ENCODE measurements around the gene TOLLIP. TPM values are rescaled to one million over a fixed set of nuclear protein-coding genes. Genes with fewer than 3 reads are reported as not detected.

The TOLLIP gene
- total RNA-seq, 4 donors from 2014 or later = 43.7 to 77.3 (median 70.6) TPM

DNA sequence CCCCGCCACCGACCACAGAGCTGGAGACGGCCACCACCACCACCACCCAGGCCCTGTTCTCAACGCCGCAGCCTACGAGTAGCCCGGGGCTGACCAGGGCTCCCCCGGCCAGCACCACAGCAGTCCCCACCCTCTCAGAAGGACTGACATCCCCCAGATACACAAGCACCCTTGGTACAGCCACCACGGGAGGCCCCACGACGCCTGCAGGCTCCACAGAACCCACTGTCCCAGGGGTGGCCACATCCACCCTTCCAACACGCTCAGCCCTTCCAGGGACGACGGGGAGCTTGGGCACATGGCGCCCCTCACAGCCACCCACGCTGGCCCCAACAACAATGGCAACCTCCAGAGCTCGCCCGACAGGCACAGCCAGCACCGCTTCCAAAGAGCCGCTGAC, 67.7 kb downstream of the TOLLIP start:
- no peaks in the 10 kb centered on the region for H3K9me3 ChIP-seq
- H3K36me3 ChIP-seq = no peaks in the 10 kb centered on the region
- no peaks in the 10 kb centered on the region for H3K4me1 ChIP-seq
- no peak for DNase-seq
- H3K27me3 ChIP-seq = no peaks in the 10 kb centered on the region
- TF ChIP-seq POLR2A (IDR thresholded peaks at IDR 0.05) = no peak
- no peak overlapping the region for H3K27ac ChIP-seq
- H3K4me3 ChIP-seq = no peak overlapping the region

DNA sequence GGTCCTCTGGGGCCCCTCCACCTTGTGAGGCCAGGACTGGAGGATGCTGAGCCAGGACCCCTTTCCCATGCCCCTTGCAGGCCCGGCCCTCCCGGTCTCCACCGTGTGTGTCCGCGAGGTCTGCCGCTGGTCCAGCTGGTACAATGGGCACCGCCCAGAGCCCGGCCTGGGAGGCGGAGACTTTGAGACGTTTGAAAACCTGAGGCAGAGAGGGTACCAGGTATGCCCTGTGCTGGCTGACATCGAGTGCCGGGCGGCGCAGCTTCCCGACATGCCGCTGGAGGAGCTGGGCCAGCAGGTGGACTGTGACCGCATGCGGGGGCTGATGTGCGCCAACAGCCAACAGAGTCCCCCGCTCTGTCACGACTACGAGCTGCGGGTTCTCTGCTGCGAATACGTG, 68.7 kb downstream of the TOLLIP start:
- H3K9me3 ChIP-seq = no peaks in the 10 kb centered on the region
- TF ChIP-seq, protein P1, sequence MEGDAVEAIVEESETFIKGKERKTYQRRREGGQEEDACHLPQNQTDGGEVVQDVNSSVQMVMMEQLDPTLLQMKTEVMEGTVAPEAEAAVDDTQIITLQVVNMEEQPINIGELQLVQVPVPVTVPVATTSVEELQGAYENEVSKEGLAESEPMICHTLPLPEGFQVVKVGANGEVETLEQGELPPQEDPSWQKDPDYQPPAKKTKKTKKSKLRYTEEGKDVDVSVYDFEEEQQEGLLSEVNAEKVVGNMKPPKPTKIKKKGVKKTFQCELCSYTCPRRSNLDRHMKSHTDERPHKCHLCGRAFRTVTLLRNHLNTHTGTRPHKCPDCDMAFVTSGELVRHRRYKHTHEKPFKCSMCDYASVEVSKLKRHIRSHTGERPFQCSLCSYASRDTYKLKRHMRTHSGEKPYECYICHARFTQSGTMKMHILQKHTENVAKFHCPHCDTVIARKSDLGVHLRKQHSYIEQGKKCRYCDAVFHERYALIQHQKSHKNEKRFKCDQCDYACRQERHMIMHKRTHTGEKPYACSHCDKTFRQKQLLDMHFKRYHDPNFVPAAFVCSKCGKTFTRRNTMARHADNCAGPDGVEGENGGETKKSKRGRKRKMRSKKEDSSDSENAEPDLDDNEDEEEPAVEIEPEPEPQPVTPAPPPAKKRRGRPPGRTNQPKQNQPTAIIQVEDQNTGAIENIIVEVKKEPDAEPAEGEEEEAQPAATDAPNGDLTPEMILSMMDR (IDR thresholded peaks at IDR 0.05) = no peak
- no peak for TF ChIP-seq POLR2A (IDR thresholded peaks at IDR 0.05)
- H3K36me3 ChIP-seq = no peaks in the 10 kb centered on the region
- DNase-seq = no peak
- no peak overlapping the region for H3K27ac ChIP-seq
- no peak overlapping the region for H3K4me3 ChIP-seq
- no peaks in the 10 kb centered on the region for H3K4me1 ChIP-seq
- no peaks in the 10 kb centered on the region for H3K27me3 ChIP-seq

DNA sequence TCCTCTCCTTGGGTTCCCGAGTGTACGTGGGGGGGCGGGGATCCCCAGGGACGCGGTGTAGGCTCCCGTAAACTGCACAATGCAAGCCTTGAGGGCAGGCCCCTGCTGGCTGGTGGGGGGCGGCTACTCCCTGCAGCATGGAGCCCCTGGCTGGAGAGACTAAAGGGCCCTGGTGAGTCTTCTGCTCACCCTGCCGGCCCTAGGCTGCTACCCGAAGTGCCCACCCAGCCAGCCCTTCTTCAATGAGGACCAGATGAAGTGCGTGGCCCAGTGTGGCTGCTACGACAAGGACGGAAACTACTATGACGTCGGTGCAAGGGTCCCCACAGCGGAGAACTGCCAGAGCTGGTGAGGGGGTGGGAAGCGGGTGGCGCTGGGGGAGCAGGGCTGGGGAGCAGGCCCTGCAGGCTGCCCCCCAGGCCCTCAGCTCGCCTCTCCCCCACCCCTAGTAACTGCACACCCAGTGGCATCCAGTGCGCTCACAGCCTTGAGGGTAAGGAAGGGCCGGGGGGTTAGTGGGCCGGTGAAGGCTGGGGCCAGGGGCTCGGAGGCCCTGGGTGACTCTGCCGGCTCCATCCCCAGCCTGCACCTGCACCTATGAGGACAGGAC, 69.7 kb downstream of the TOLLIP start:
- Histone ChIP-seq H3K27me3 (no peaks in the 10 kb centered on the region), H3K27ac (no peak overlapping the region), H3K9me3 (no peaks in the 10 kb centered on the region), H3K4me3 (no peak overlapping the region), H3K4me1 (no peaks in the 10 kb centered on the region), H3K36me3 (no peaks in the 10 kb centered on the region)
- TF ChIP-seq POLR2A (IDR thresholded peaks at IDR 0.05) = no peak
- TF ChIP-seq, protein P1 (IDR thresholded peaks at IDR 0.05) = no peak
- DNase-seq = no peak

DNA sequence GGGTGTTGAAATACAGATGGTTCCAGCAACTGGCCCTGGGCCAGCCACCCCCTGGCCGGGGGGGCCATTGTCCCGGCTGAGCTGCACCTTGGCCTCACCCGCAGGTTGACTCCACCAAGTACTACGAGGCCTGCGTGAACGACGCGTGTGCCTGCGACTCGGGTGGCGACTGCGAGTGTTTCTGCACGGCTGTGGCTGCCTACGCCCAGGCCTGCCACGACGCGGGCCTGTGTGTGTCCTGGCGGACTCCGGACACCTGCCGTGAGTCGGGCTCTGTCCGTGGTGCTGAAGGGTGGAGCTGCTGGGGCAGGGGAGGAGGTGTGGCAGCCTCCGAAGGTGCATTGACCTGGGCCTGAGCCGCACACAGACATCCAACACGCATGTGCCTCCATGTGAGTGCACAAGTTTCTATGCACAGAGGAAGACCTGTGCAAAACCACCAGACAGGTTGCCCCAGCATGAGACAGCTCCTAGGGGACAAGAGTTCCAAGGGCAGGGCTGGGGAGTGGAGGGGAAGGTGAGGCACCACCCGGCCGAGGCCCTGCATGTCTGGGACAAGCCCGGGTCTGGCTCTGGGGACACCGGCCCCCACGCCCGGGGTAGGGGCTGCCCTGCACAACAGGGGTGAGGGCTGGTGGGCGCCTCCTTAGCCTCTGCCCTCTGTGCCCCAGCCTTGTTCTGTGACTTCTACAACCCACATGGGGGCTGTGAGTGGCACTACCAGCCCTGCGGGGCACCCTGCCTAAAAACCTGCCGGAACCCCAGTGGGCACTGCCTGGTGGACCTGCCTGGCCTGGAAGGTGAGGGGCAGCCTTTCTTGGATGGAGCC, 70.5 kb downstream of the TOLLIP start:
- H3K4me1 ChIP-seq = peaks cover 0 to 2% (median 0%) of the 10 kb centered on the region in 4 donors
- no peaks in the 10 kb centered on the region for H3K9me3 ChIP-seq
- H3K4me3 ChIP-seq = no peak overlapping the region
- H3K27me3 ChIP-seq = no peaks in the 10 kb centered on the region
- H3K27ac ChIP-seq = no peak overlapping the region
- no peaks in the 10 kb centered on the region for H3K36me3 ChIP-seq
- no peak for TF ChIP-seq POLR2A (IDR thresholded peaks at IDR 0.05)
- DNase-seq = peak in 2 of 3 donors; percentile 72 to 83

DNA sequence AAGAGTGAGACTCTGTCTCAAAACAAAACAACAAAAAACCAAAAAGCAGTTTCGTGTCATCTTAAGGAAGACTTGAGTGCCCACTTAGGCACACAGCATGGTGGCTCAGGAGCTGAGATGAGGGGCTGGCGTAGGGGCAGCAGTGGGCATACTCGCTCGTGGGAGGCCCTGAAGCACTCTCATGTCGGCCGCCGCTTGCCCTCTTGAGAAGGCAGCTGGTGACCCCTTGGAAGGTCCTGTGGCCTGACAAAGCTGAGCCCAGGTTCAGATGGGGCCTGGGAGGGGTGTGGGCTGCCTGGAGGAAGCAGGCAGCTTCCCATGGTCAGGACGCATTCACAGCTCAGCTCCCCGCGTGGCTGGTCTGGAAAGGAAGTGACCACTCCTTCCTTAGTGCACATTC, 71.6 kb downstream of the TOLLIP start:
- DNase-seq = no peak
- H3K27ac ChIP-seq = no peak overlapping the region
- no peaks in the 10 kb centered on the region for H3K36me3 ChIP-seq
- H3K4me1 ChIP-seq = peaks cover 0 to 13% (median 0%) of the 10 kb centered on the region in 4 donors
- no peaks in the 10 kb centered on the region for H3K27me3 ChIP-seq
- TF ChIP-seq, protein P1 (IDR thresholded peaks at IDR 0.05) = no peak
- TF ChIP-seq POLR2A (IDR thresholded peaks at IDR 0.05) = no peak
- no peak overlapping the region for H3K4me3 ChIP-seq
- H3K9me3 ChIP-seq = no peaks in the 10 kb centered on the region

DNA sequence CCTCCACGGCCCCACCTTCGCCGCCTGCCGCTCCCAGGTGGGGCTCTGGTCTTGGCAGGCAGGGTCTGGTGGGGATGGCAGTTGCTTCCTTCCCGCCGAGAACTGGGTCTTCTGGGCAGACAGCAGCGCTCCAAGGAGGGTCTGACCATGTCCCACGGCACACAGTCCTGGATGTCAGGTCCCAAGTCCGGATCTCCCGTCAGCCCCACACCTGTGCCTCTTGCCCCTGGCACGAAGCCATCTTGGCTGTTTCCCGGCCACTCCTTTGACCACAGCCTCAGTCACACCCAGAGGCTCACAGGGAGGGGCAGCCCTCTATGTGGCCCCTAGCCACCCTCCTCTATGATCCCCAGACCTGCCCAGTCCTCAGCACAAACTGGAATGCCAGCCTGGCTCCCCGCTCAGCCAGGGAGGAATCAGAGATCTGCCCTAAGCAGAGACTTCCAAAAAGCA, 72.3 kb downstream of the TOLLIP start:
- no peaks in the 10 kb centered on the region for H3K36me3 ChIP-seq
- H3K4me1 ChIP-seq = peaks cover 0 to 14% (median 0%) of the 10 kb centered on the region in 4 donors
- no peak for DNase-seq
- H3K4me3 ChIP-seq = no peak overlapping the region
- no peaks in the 10 kb centered on the region for H3K27me3 ChIP-seq
- no peak overlapping the region for H3K27ac ChIP-seq
- no peaks in the 10 kb centered on the region for H3K9me3 ChIP-seq
- TF ChIP-seq, protein P1 (IDR thresholded peaks at IDR 0.05) = no peak
- no peak for TF ChIP-seq POLR2A (IDR thresholded peaks at IDR 0.05)

Measured in Peyer's patch (tissue), 4 donors.